CD14-positive monocyte (primary cell): ENCODE data around the gene PCBP3. TPM values are rescaled to one million over a fixed set of nuclear protein-coding genes. Genes with fewer than 3 reads are reported as not detected.
A peak's percentile ranks its signal among the peaks of the same experiment; 100 is the strongest.

Experiments used
- DNase-seq, 3 donors: peaks; one replicate each; pipeline ENCODE4 v3.0.0-alpha.2; 2011 to 2022
- H2AFZ ChIP-seq: 2 replicates; pipeline ENCODE4 v1.6.0; 2012; ENCODE audit warnings: mild to moderate bottlenecking, low read depth, low read length, inconsistent platforms; ENCODE audit not compliant: insufficient read depth, poor library complexity, severe bottlenecking
- H3K27ac ChIP-seq, 2 donors: 1 replicate in 1 of 2; 2 replicates in 1 of 2; pipeline ENCODE4 v1.5.1; 2012 to 2013; ENCODE audit warnings: low read length in 2 of 2, control low read depth in 1 of 2, inconsistent platforms in 1 of 2, low read depth in 1 of 2, mild to moderate bottlenecking in 1 of 2
- H3K27me3 ChIP-seq, 2 donors: one replicate each; pipeline versions ENCODE4 v1.6.0 to v1.6.1; 2011 to 2013; ENCODE audit warnings: low read length in 2 of 2; ENCODE audit not compliant: control insufficient read depth in 2 of 2, insufficient read depth in 2 of 2
- H3K36me3 ChIP-seq, 2 donors: replicated peaks in 1 of 2; 1 replicate in 1 of 2; 2 replicates in 1 of 2; pipeline versions ENCODE4 v1.5.1 to v1.6.1; 2012 to 2013; ENCODE audit warnings: low read length in 2 of 2, control low read depth in 1 of 2, inconsistent platforms in 1 of 2, mild to moderate bottlenecking in 1 of 2; ENCODE audit not compliant: insufficient read depth in 2 of 2, control insufficient read depth in 1 of 2
- H3K4me1 ChIP-seq, 2 donors: 1 replicate in 1 of 2; 2 replicates in 1 of 2; pipeline versions ENCODE4 v1.5.1 to v1.6.1; 2012 to 2013; ENCODE audit warnings: low read length in 2 of 2, control low read depth in 1 of 2, inconsistent platforms in 1 of 2, mild to moderate bottlenecking in 1 of 2, moderate library complexity in 1 of 2; ENCODE audit not compliant: insufficient read depth in 2 of 2, control insufficient read depth in 1 of 2
- H3K4me2 ChIP-seq: replicated peaks from 2 replicates; pipeline ENCODE3; 2012; ENCODE audit warnings: low read length, moderate library complexity, mild to moderate bottlenecking; ENCODE audit not compliant: poor library complexity, severe bottlenecking; ENCODE audit errors: extremely low read depth
- H3K4me3 ChIP-seq, 3 experiments: fragments of 200-600 bp in 1 of 3; sonication (generic) in 1 of 3; replicated peaks in 1 of 3; 1 replicate in 2 of 3; 2 replicates in 1 of 3; pipeline ENCODE4 v1.5.1; 2011 to 2013; ENCODE audit warnings: low read length in 3 of 3, mild to moderate bottlenecking in 3 of 3, control low read depth in 2 of 3, low read depth in 2 of 3, inconsistent platforms in 1 of 3, moderate library complexity in 1 of 3
- H3K79me2 ChIP-seq: 2 replicates; pipeline ENCODE4 v1.6.0; 2012; ENCODE audit warnings: mild to moderate bottlenecking, control low read depth, inconsistent platforms, low read length, moderate library complexity; ENCODE audit not compliant: insufficient read depth
- H3K9ac ChIP-seq: 2 replicates; pipeline ENCODE4 v1.6.0; 2017; ENCODE audit warnings: low read length, mild to moderate bottlenecking; ENCODE audit not compliant: insufficient read depth, poor library complexity, severe bottlenecking
- H3K9me3 ChIP-seq, 2 donors: replicated peaks in 1 of 2; 1 replicate in 1 of 2; 2 replicates in 1 of 2; pipeline versions ENCODE4 v1.5.1 to v1.6.1; 2012 to 2013; ENCODE audit warnings: low read length in 2 of 2, control low read depth in 1 of 2; ENCODE audit not compliant: control insufficient read depth in 1 of 2, insufficient read depth in 1 of 2
- H4K20me1 ChIP-seq: 2 replicates; pipeline ENCODE4 v1.6.0; 2012; ENCODE audit warnings: mild to moderate bottlenecking, low read length, control low read depth, moderate library complexity; ENCODE audit not compliant: insufficient read depth
- H3K27ac Mint-ChIP-seq, 7 donors: one replicate each; pipeline ENCODE4 v1.8.0; 2020; ENCODE audit warnings: mild to moderate bottlenecking in 7 of 7, mixed read lengths in 7 of 7, moderate library complexity in 6 of 7, inconsistent platforms in 2 of 7
- H3K27me3 Mint-ChIP-seq, 3 donors: one replicate each; pipeline ENCODE4 v1.8.0; 2021 to 2022; ENCODE audit warnings: low read depth in 3 of 3, mild to moderate bottlenecking in 3 of 3, mixed read lengths in 3 of 3, moderate library complexity in 3 of 3, inconsistent platforms in 1 of 3
- H3K36me3 Mint-ChIP-seq, 2 donors: one replicate each; pipeline ENCODE4 v1.8.0; 2020; ENCODE audit warnings: mixed read lengths in 2 of 2, inconsistent platforms in 1 of 2, mild to moderate bottlenecking in 1 of 2
- H3K4me1 Mint-ChIP-seq: one replicate; pipeline ENCODE4 v1.8.0; 2020; ENCODE audit warnings: mild to moderate bottlenecking, mixed read lengths
- H3K4me3 Mint-ChIP-seq, 2 donors: one replicate each; pipeline ENCODE4 v1.8.0; 2020; ENCODE audit warnings: mild to moderate bottlenecking in 2 of 2, mixed read lengths in 2 of 2, moderate library complexity in 1 of 2
- H3K9me3 Mint-ChIP-seq, 7 donors: one replicate each; pipeline ENCODE4 v1.8.0; 2020 to 2022; ENCODE audit warnings: mixed read lengths in 7 of 7, mild to moderate bottlenecking in 6 of 7, moderate library complexity in 6 of 7, inconsistent platforms in 2 of 7
- CTCF ChIP-seq: fragments of 200-600 bp; IDR thresholded peaks from one replicate; pipeline ENCODE4 v1.8.0; 2022; ENCODE audit warnings: antibody characterized with exemption, mild to moderate bottlenecking
- WGBS: methylation state at CpG from one replicate; pipeline ENCODE4 v1.1.5; 2013; ENCODE audit warnings: missing lambda C conversion rate; ENCODE audit not compliant: insufficient coverage; 5-methylcytosine and 5-hydroxymethylcytosine counted together
- intact Hi-C, 2 donors: fragments of 100-400 bp; cut with micrococcal nuclease; formaldehyde crosslinking; loops; one replicate each; pipeline versions ENCODE4 v1.15.0 to v1.15.1; 2023
- polyA plus RNA-seq, 3 donors: library from polyadenylated mRNA; depleted of rRNA in 1 of 3; unstranded in 2 of 3; stranded (reverse) in 1 of 3; fragments of 300-500 nt in 2 of 3; fragments of >200 nt in 1 of 3; fragmentation: Illumina TruSeq in 2 of 3; gene quantifications; 1 replicate in 2 of 3; 2 replicates in 1 of 3; pipeline ENCODE4 v1.2.3, GENCODE V29; 2012 to 2021

The PCBP3 gene
- polyA plus RNA-seq, 3 donors = 0.34 to 0.49 TPM; not detected in 1

- DNase-seq = no peak
- Histone ChIP-seq H2AFZ (no peak overlapping the region), H3K4me1 (no peaks in the 10 kb centered on the region), H3K9ac (no peak overlapping the region), H3K79me2 (no peaks in the 10 kb centered on the region), H3K4me3 (no peak overlapping the region), H4K20me1 (no peaks in the 10 kb centered on the region), H3K27me3 (no peaks in the 10 kb centered on the region), H3K4me2 (no peak overlapping the region), H3K27ac (no peak overlapping the region), H3K9me3 (no peaks in the 10 kb centered on the region), H3K36me3 (no peaks in the 10 kb centered on the region)
- TF ChIP-seq CTCF = no peak
- Mint-ChIP-seq H3K27me3 (peaks cover 0 to 1% (median 0%) of the 10 kb centered on the region in 3 donors), H3K27ac (peak overlapping the region in 1 of 7 donors; percentile 55), H3K9me3 (peaks cover 0 to 2% (median 0%) of the 10 kb centered on the region in 7 donors), H3K36me3 (no peaks in the 10 kb centered on the region), H3K4me3 (no peak overlapping the region), H3K4me1 (no peaks in the 10 kb centered on the region)
- intact Hi-C loops = loop anchor here in 1 of 2 donors (10.0 kb wide), 1 partner anchor 147 kb away; no protein-coding TSS in a partner anchor
- WGBS = 94% methylated on average over 6 of the region's 7 CpGs
Measured at GRCh38 chr21:45801129-45801964, 157.8 kb downstream of the PCBP3 start.

- Mint-ChIP-seq H3K4me3 (no peak overlapping the region), H3K4me1 (no peaks in the 10 kb centered on the region), H3K27ac (no peak overlapping the region), H3K36me3 (no peaks in the 10 kb centered on the region), H3K9me3 (peaks cover 0 to 2% (median 0%) of the 10 kb centered on the region in 7 donors), H3K27me3 (peaks cover 0 to 1% (median 0%) of the 10 kb centered on the region in 3 donors)
- Histone ChIP-seq H3K4me2 (no peak overlapping the region), H4K20me1 (no peaks in the 10 kb centered on the region), H3K27me3 (no peaks in the 10 kb centered on the region), H3K36me3 (no peaks in the 10 kb centered on the region), H3K79me2 (no peaks in the 10 kb centered on the region), H3K9ac (no peak overlapping the region), H3K4me1 (no peaks in the 10 kb centered on the region), H3K27ac (no peak overlapping the region), H3K9me3 (no peaks in the 10 kb centered on the region), H3K4me3 (no peak overlapping the region), H2AFZ (no peak overlapping the region)
- no peak for TF ChIP-seq CTCF
- no peak for DNase-seq
- WGBS = 80% methylated on average over 3 of the region's 8 CpGs
- intact Hi-C loops = loop anchor here in 1 of 2 donors (10.0 kb wide), 1 partner anchor 147 kb away; no protein-coding TSS in a partner anchor
Measured at GRCh38 chr21:45801989-45802388, 158.5 kb downstream of the PCBP3 start.
